ENCODE data around the gene MRPS22. TPM values are rescaled to one million over a fixed set of nuclear protein-coding genes. Genes with fewer than 3 reads are reported as not detected.
A peak's percentile ranks its signal among the peaks of the same experiment; 100 is the strongest.

The MRPS22 gene
- total RNA-seq, 1 experiment from 2014 or later: 45.7 TPM

DNA sequence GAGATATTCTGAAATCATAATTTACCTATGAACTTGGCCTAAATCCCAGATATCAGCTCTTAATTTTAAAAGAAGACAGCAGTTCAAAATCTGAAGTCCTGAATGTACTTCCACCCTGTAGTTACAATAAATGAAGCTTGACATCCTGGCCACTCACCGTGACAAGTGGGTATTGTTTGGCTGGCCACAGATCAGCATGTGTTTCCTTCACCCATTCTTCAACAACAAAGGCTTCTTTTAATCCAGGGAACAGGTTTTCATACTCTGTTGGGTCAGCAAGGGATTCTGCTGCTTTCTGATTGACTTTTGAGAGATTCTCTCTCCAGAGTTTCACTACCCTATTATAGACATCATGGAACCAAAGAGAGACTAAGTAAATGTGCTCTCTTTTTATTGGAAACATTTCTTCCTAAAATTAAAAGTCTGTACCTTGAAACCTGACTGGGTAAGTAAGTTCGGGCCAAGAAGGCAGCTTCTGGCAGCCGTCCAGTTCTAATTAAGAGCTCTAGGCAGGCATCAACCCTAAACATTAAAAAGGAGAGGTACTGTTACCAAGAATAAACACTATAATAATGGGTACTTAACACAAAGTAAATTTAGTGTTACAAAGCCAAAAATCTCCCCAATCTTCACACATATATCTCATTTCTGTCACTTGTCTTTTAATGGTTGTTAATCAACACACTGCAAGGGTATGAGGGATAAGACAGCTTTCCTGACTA is 15.2 kb downstream of the MRPS22 start:
- no peaks in the 10 kb centered on the region for H3K27me3 Mint-ChIP-seq (ENCODE audit: low read depth)
- Histone ChIP-seq H4K91ac (ENCODE audit: insufficient read length, low read depth, low read length) (no peak overlapping the region), H3K14ac (ENCODE audit: insufficient read depth, low read length) (no peak overlapping the region), H2BK15ac (ENCODE audit: low read depth, low read length) (no peak overlapping the region), H3K4me2 (ENCODE audit: insufficient read depth, insufficient read length, low read length) (no peak overlapping the region), H2AFZ (ENCODE audit: low read length) (no peak overlapping the region), H2BK120ac (ENCODE audit: low read depth, low read length, poor library complexity, severe bottlenecking) (no peak overlapping the region), H2BK5ac (ENCODE audit: insufficient read length, low read length) (no peak overlapping the region), H3K9ac (ENCODE audit: extremely low read depth, insufficient read length, low read length) (no peak overlapping the region), H2BK20ac (ENCODE audit: low read depth, low read length, poor library complexity, severe bottlenecking) (no peak overlapping the region), H4K5ac (ENCODE audit: insufficient read length, low read depth, low read length) (no peak overlapping the region), H3K56ac (ENCODE audit: insufficient read length, low read depth, low read length) (no peak overlapping the region), H3K9me3 (ENCODE audit: control insufficient read depth, low read depth, low read length) (no peaks in the 10 kb centered on the region), H2BK12ac (ENCODE audit: insufficient read length, low read depth, low read length) (no peak overlapping the region), H3K79me2 (ENCODE audit: insufficient read depth, low read length) (no peaks in the 10 kb centered on the region), H3T11ph (ENCODE audit: low read length) (no peak overlapping the region), H4K8ac (replicated peaks; ENCODE audit: insufficient read length, low read depth, low read length) (no peak overlapping the region), H3K27me3 (ENCODE audit: insufficient read depth, low read length) (no peaks in the 10 kb centered on the region), H3K4ac (ENCODE audit: low read depth, low read length) (no peak overlapping the region), H3K27ac (ENCODE audit: insufficient read length, low read depth, low read length) (no peak overlapping the region), H4K20me1 (ENCODE audit: control insufficient read depth, insufficient read depth, insufficient read length) (no peaks in the 10 kb centered on the region), H3K18ac (ENCODE audit: insufficient read length, low read depth, low read length) (no peak overlapping the region), H3K23me2 (ENCODE audit: insufficient read length, low read depth, low read length, poor library complexity, severe bottlenecking) (no peaks in the 10 kb centered on the region), H2AK5ac (ENCODE audit: insufficient read length, low read length) (no peak overlapping the region), H3K4me1 (ENCODE audit: insufficient read depth, low read length) (no peaks in the 10 kb centered on the region), H3K23ac (ENCODE audit: insufficient read length, low read depth, low read length) (no peak overlapping the region), H3K79me1 (ENCODE audit: insufficient read depth, low read depth, low read length, poor library complexity, severe bottlenecking) (no peaks in the 10 kb centered on the region)
- 0 out of 7 replicates have a peak overlapping the region, but pooled peaks of 1 of the 3 experiments have one; percentile 78 for H3K27ac Mint-ChIP-seq
- TF ChIP-seq, protein P1, sequence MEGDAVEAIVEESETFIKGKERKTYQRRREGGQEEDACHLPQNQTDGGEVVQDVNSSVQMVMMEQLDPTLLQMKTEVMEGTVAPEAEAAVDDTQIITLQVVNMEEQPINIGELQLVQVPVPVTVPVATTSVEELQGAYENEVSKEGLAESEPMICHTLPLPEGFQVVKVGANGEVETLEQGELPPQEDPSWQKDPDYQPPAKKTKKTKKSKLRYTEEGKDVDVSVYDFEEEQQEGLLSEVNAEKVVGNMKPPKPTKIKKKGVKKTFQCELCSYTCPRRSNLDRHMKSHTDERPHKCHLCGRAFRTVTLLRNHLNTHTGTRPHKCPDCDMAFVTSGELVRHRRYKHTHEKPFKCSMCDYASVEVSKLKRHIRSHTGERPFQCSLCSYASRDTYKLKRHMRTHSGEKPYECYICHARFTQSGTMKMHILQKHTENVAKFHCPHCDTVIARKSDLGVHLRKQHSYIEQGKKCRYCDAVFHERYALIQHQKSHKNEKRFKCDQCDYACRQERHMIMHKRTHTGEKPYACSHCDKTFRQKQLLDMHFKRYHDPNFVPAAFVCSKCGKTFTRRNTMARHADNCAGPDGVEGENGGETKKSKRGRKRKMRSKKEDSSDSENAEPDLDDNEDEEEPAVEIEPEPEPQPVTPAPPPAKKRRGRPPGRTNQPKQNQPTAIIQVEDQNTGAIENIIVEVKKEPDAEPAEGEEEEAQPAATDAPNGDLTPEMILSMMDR (conservative IDR thresholded peaks at IDR 0.05): no peak
- no peaks in the 10 kb centered on the region for H3K9me3 Mint-ChIP-seq
- H3K4me3 Mint-ChIP-seq: no peak overlapping the region
- H3K4me1 Mint-ChIP-seq: peaks cover 0 to 4% of the 10 kb centered on the region in 2 experiments; a peak in 1 of 4 replicates
- WGBS (ENCODE audit: extremely low coverage, insufficient read length, low lambda C conversion rate): no CpG with 5 or more reads among the region's 3 CpGs
- peaks cover 28 to 89% (median 86%) of the 10 kb centered on the region in 3 experiments; a peak in 6 of 7 replicates for H3K36me3 Mint-ChIP-seq (ENCODE audit: insufficient read depth in 1 of 3, low read depth in 3 of 3)
- no peak for DNase-seq

Measured in H9 (cell line).